ENCODE data around the gene TMEM62. TPM values are rescaled to one million over a fixed set of nuclear protein-coding genes. Genes with fewer than 3 reads are reported as not detected.
A peak's percentile ranks its signal among the peaks of the same experiment; 100 is the strongest.

The TMEM62 gene
- total RNA-seq, 2 donors from 2014 or later = 11.3 TPM

- Histone ChIP-seq H3K4me3 (peak overlapping the region; percentile 78 to 81), H3K36me3 (peaks cover 16% of the 10 kb centered on the region), H3K27ac (peak overlapping the region; percentile 80 to 81), H3K9me3 (no peaks in the 10 kb centered on the region), H3K4me1 (peaks cover 0 to 17% of the 10 kb centered on the region in 2 donors), H3K27me3 (no peaks in the 10 kb centered on the region)
- TF ChIP-seq CTCF (IDR thresholded peaks at IDR 0.05) = no peak
- DNase-seq (ENCODE audit: low spot score) = no peak
These were observed 456 bp upstream of the TMEM62 start for GRCh38 chr15:43132830-43133429.

DNA sequence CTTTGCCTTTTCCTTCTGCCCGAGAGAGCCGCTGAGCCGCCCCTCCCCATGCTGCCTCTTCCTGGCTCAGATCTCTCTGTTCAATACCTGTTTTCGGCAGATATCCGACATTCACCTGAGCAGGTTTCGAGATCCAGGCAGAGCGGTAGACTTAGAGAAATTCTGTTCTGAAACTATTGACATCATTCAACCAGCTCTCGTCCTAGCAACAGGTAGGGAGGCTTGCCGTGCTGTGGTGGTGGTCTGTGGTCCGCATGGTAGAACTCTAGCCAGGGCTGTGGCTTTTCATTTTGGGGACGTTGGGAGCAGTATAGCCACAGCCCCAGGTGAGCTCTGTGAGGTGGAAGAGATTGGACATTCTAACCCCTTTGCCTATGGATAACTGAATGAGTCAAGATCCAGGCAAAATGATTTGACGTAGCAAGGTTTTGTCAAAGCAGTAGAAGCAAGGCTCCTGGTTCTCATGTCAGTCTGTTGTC, 810 bp downstream of the TMEM62 start:
- Histone ChIP-seq H3K27ac (peak overlapping the region; percentile 80 to 81), H3K4me3 (peak overlapping the region; percentile 78 to 81), H3K4me1 (peaks cover 0 to 17% of the 10 kb centered on the region in 2 donors), H3K36me3 (peaks cover 21% of the 10 kb centered on the region), H3K27me3 (no peaks in the 10 kb centered on the region), H3K9me3 (no peaks in the 10 kb centered on the region)
- DNase-seq (ENCODE audit: low spot score) = no peak
- no peak for TF ChIP-seq CTCF (IDR thresholded peaks at IDR 0.05)

DNA sequence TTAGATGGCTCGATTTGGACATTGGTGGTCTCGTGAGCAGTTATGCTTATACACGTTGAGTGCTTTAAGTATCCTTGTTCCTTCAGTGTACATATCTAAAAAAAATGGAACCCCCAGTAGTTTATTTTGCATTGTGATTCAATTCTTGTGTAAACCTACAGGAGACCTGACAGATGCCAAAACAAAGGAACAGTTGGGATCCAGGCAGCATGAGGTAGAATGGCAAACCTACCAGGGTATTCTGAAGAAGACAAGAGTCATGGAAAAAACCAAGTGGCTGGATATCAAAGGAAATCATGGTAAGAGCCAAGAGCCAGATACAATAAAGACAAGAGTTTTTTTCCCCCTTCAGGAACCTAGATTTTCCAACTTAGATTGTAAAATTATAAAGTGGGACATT, 2.0 kb downstream of the TMEM62 start:
- DNase-seq (ENCODE audit: low spot score) = no peak
- Histone ChIP-seq H3K4me1 (peaks cover 0 to 17% of the 10 kb centered on the region in 2 donors), H3K27me3 (no peaks in the 10 kb centered on the region), H3K9me3 (no peaks in the 10 kb centered on the region), H3K36me3 (peaks cover 33% of the 10 kb centered on the region), H3K4me3 (no peak overlapping the region), H3K27ac (no peak overlapping the region)
- no peak for TF ChIP-seq CTCF (IDR thresholded peaks at IDR 0.05)

DNA sequence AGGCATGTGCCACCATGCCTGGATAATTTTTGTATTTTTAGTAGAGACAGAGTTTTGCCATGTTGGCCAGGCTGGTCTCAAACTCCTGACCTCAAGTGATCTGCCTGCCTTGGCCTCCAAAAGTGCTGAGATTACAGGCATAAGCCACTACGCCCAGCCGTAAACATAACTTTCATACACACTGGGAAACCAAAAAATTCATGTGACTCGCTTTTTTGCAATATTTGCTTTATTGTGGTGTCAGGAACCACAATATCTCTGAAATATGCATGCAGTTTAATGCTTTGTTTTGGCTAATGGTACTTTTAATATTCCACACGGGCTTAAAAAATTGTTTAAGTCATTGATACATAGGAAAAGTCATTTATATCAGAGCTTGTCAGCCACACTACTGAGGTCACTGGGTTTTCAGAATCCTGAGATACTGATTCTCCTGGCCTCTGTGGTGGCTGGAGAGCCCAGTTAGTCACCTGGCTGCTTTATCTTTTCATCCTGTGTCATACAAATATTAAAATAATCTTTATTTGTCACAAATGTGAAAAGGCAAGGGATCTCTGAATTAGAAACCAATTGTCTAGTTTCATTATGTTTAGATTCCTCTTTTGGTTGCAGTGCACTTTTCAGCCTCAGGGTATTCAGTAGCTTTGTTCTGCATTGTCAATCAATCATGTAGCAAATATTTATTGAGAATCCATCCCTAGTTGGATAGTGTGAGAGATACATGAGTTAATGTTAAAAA, 10.0 kb downstream of the TMEM62 start:
- peaks cover 26% of the 10 kb centered on the region for H3K36me3 ChIP-seq
- no peak for TF ChIP-seq CTCF (IDR thresholded peaks at IDR 0.05)
- H3K27me3 ChIP-seq = no peaks in the 10 kb centered on the region
- H3K4me3 ChIP-seq = no peak overlapping the region
- no peak for DNase-seq (ENCODE audit: low spot score)
- H3K9me3 ChIP-seq = no peaks in the 10 kb centered on the region
- H3K27ac ChIP-seq = no peak overlapping the region
- no peaks in the 10 kb centered on the region for H3K4me1 ChIP-seq

GRCh38 chr15:43144512-43144911, 11.1 kb downstream of the TMEM62 start:
- no peak for TF ChIP-seq CTCF (IDR thresholded peaks at IDR 0.05)
- no peaks in the 10 kb centered on the region for H3K9me3 ChIP-seq
- no peaks in the 10 kb centered on the region for H3K27me3 ChIP-seq
- peaks cover 29% of the 10 kb centered on the region for H3K36me3 ChIP-seq
- no peak for DNase-seq (ENCODE audit: low spot score)
- H3K4me3 ChIP-seq = no peak overlapping the region
- no peak overlapping the region for H3K27ac ChIP-seq
- H3K4me1 ChIP-seq = no peaks in the 10 kb centered on the region

Data from right atrium auricular region (tissue), 2 donors.